Epithelial cell of esophagus (primary cell): ENCODE measurements around the gene PIK3CA.
"Not testable (repeated sequence)": the region's sequence is repeated elsewhere in the genome, so short reads cannot be mapped to it uniquely, and the experiment has no call there.

ENCODE experiments used
- DNase-seq: peaks from one replicate; pipeline ENCODE4 v3.0.0; 2010; ENCODE audit warnings: low read depth
- H3K4me3 ChIP-seq: 2 replicates; pipeline ENCODE4 v1.5.1; 2011; ENCODE audit warnings: mild to moderate bottlenecking, low read length, control low read depth
- CTCF ChIP-seq: IDR thresholded peaks from 2 replicates; pipeline ENCODE4 v1.5.1; 2011; ENCODE audit warnings: low read depth, mild to moderate bottlenecking, low read length, control low read depth, inconsistent platforms; ENCODE audit not compliant: insufficient read depth; ENCODE audit errors: missing control alignments

Gene PIK3CA

GRCh38 chr3:179247289-179248015, 99.3 kb downstream of the PIK3CA start:
- no peak for TF ChIP-seq CTCF
- DNase-seq = no peak
- H3K4me3 ChIP-seq = no peak overlapping the region

GRCh38 chr3:179250803-179251476, 102.8 kb downstream of the PIK3CA start, which contains the start of gene KCNMB3:
Gene KCNMB3 (minus strand): TSS chr3:179251114. CDS start chr3:179250990, 124 bp downstream.
- TF ChIP-seq CTCF = no peak
- no peak within 1 kb of the TSS for H3K4me3 ChIP-seq
- DNase-seq = no peak

GRCh38 chr3:179256813-179257212, 108.7 kb downstream of the PIK3CA start:
- no peak for TF ChIP-seq CTCF
- no peak overlapping the region for H3K4me3 ChIP-seq
- no peak for DNase-seq

- H3K4me3 ChIP-seq, DNase-seq: not testable (repeated sequence)
Observed at GRCh38 chr3:179257742-179258141, 109.6 kb downstream of the PIK3CA start.

GRCh38 chr3:179258820-179259219, 110.7 kb downstream of the PIK3CA start:
- no peak overlapping the region for H3K4me3 ChIP-seq
- DNase-seq = no peak
- TF ChIP-seq CTCF = no peak

GRCh38 chr3:179259959-179260756, 112.0 kb downstream of the PIK3CA start:
- not testable (repeated sequence) for DNase-seq, H3K4me3 ChIP-seq

GRCh38 chr3:179260949-179261765, 113.0 kb downstream of the PIK3CA start:
- DNase-seq = peak; percentile 65
- H3K4me3 ChIP-seq = peak overlapping the region; percentile 48
- TF ChIP-seq CTCF = no peak
